ENCODE measurements around the gene APELA. TPM values are rescaled to one million over a fixed set of nuclear protein-coding genes. Genes with fewer than 3 reads are reported as not detected.
"Not testable (repeated sequence)": the region's sequence is repeated elsewhere in the genome, so short reads cannot be mapped to it uniquely, and the experiment has no call there.

The APELA gene
- total RNA-seq, 1 donor from 2014 or later = not detected

- no peaks in the 10 kb centered on the region for H3K36me3 ChIP-seq
- H3K4me3 ChIP-seq = no peak overlapping the region
- H3K9me3 ChIP-seq = no peaks in the 10 kb centered on the region
- no peaks in the 10 kb centered on the region for H3K4me1 ChIP-seq
- intact Hi-C loops (cut with DNase I) = no loop called here
- H3K27ac ChIP-seq = no peak overlapping the region
- no peaks in the 10 kb centered on the region for H3K27me3 ChIP-seq (ENCODE audit: low read depth)
- TF ChIP-seq CTCF (IDR thresholded peaks at IDR 0.05) = no peak
- ATAC-seq (no peak), DNase-seq (no peak)
Measured at GRCh38 chr4:164924670-164925238, 47.8 kb downstream of the APELA start.

GRCh38 chr4:164926301-164926700 is 49.3 kb downstream of the APELA start:
- ATAC-seq = no peak

GRCh38 chr4:164927101-164927500 is 50.1 kb downstream of the APELA start:
- H3K27ac ChIP-seq; H3K4me1 ChIP-seq; H3K4me3 ChIP-seq; H3K9me3 ChIP-seq; DNase-seq; ATAC-seq; H3K36me3 ChIP-seq; H3K27me3 ChIP-seq (ENCODE audit: low read depth); intact Hi-C loops (cut with DNase I): not testable (repeated sequence)

More at GRCh38 chr4:164926301-164926700, 49.3 kb downstream of the APELA start:
- no peak for DNase-seq
- Histone ChIP-seq H3K27ac (no peak overlapping the region), H3K36me3 (no peaks in the 10 kb centered on the region), H3K9me3 (no peaks in the 10 kb centered on the region), H3K4me3 (no peak overlapping the region), H3K27me3 (ENCODE audit: low read depth) (no peaks in the 10 kb centered on the region), H3K4me1 (no peaks in the 10 kb centered on the region)
- intact Hi-C loops (cut with DNase I) = no loop called here
- TF ChIP-seq CTCF (IDR thresholded peaks at IDR 0.05) = no peak

GRCh38 chr4:164930647-164931046 is 53.7 kb downstream of the APELA start:
- Histone ChIP-seq H3K27me3 (ENCODE audit: low read depth) (no peaks in the 10 kb centered on the region), H3K27ac (no peak overlapping the region), H3K36me3 (no peaks in the 10 kb centered on the region), H3K4me1 (no peaks in the 10 kb centered on the region), H3K4me3 (no peak overlapping the region), H3K9me3 (no peaks in the 10 kb centered on the region)
- ATAC-seq (no peak), DNase-seq (no peak)
- intact Hi-C loops (cut with DNase I) = no loop called here
- no peak for TF ChIP-seq CTCF (IDR thresholded peaks at IDR 0.05)

- TF ChIP-seq CTCF (IDR thresholded peaks at IDR 0.05) = no peak
- no peak for DNase-seq
- no peaks in the 10 kb centered on the region for H3K9me3 ChIP-seq
- no peak for ATAC-seq
- no peaks in the 10 kb centered on the region for H3K4me1 ChIP-seq
- intact Hi-C loops (cut with DNase I) = no loop called here
- H3K27me3 ChIP-seq (ENCODE audit: low read depth) = no peaks in the 10 kb centered on the region
- H3K4me3 ChIP-seq = no peak overlapping the region
- no peak overlapping the region for H3K27ac ChIP-seq
- H3K36me3 ChIP-seq = no peaks in the 10 kb centered on the region
Measured at GRCh38 chr4:164931551-164932324, 54.8 kb downstream of the APELA start.

GRCh38 chr4:164933244-164933643 is 56.3 kb downstream of the APELA start:
- TF ChIP-seq CTCF (IDR thresholded peaks at IDR 0.05) = no peak
- ATAC-seq (no peak), DNase-seq (no peak)
- no peaks in the 10 kb centered on the region for H3K36me3 ChIP-seq
- intact Hi-C loops (cut with DNase I) = no loop called here
- no peaks in the 10 kb centered on the region for H3K4me1 ChIP-seq
- no peak overlapping the region for H3K27ac ChIP-seq
- H3K9me3 ChIP-seq = no peaks in the 10 kb centered on the region
- no peaks in the 10 kb centered on the region for H3K27me3 ChIP-seq (ENCODE audit: low read depth)
- no peak overlapping the region for H3K4me3 ChIP-seq

Measured in lower lobe of right lung (tissue), 2 donors.